DMS153 treated with DMSO at 0.1 percent for 48 hours (cell line): Measurements from ENCODE around the gene SLC39A5.
"Not testable (repeated sequence)": the region's sequence is repeated elsewhere in the genome, so short reads cannot be mapped to it uniquely, and the experiment has no call there.

Source experiments
- DNase-seq: peaks from one replicate; lab custom pipeline; 2025; ENCODE audit not compliant: unreplicated experiment; lab: John Stamatoyannopoulos, UW

The SLC39A5 gene

DNA sequence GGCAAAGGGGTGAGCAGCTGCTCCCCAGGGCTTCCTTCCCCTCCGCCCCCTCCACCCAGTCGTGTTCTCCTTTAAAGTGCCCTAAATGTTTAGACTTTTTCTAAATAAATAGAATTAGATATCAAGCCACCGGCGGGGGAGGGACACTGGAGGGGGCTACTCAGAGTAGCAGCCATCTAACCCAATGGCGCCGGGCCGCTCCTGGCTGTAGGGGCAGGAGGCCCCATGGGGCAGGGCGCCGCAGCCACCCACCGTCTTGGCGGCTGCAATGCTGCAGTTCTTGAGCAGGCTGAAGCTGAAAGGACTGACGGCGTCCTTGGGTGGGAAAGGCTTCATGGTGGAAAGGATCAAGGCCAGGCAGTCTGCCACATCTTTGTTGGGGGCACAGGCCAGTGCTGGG is 13.1 kb downstream of the SLC39A5 start:
- no peak for DNase-seq

DNA sequence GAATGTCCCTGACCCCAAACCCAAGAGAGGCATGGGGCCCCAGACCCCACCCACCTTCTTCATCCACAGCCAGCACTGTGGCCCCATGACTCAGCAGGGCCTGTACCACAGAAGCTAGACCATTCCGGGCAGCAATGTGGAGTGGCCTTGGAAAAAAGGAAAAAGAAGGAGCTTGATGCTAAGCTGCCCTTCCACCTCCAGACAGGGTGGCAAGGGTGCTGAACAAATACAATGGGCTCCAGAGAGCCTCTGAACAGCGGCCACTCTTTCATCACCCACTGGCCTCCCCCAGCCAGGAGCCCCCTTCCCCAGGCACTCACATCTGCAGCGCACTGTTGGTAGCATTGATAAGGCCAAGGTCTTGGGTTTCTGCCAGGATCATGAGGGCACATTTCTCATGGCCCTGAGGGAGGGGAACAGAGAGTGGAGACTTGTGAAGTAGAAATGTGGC is 13.9 kb downstream of the SLC39A5 start:
- DNase-seq: no peak

DNA sequence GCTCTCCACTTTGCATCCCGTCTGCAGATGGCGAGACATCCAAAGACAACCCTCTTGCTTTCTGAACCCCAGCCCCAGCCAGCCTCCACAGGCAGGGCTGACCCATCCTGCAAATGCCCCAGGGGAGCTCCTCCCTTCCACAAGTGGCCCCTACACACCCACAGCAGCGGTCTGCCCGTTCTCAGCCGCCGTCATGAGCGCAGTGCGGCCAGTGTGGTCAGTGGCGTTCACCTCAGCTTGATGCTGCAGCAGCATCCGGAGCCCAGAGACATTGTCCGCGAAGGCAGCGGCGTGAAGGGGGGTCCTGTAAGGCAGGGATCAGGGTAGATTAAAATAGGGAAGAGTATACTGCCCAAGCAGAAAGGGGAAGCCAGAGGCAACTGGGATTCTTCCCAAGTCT is 14.6 kb downstream of the SLC39A5 start:
- no peak for DNase-seq

DNA sequence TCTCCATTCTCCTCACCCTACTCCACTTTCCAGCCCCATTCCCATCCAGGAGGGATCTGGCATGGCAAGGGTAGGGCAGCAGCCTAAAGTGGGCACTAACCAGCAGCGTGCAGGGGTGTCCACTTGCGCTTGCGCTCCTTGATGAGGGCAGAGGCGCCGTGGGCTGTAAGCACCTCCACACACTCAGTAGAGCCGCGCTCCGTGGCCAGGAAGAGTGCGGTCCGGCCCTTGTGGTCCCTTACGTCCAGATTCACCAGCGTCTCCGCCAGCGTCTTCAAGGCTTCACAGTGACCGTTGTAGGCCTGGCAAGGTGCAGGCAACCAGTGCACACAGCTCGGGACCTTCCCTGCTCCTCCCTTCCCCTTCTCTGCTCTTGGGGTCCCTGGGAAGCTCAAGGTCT is 18.1 kb downstream of the SLC39A5 start:
- DNase-seq: no peak

- no peak for DNase-seq
Measured at GRCh38 chr12:56248711-56249110, 18.9 kb downstream of the SLC39A5 start.

- DNase-seq: no peak
Measured at GRCh38 chr12:56252649-56253048, 22.8 kb downstream of the SLC39A5 start.

DNA sequence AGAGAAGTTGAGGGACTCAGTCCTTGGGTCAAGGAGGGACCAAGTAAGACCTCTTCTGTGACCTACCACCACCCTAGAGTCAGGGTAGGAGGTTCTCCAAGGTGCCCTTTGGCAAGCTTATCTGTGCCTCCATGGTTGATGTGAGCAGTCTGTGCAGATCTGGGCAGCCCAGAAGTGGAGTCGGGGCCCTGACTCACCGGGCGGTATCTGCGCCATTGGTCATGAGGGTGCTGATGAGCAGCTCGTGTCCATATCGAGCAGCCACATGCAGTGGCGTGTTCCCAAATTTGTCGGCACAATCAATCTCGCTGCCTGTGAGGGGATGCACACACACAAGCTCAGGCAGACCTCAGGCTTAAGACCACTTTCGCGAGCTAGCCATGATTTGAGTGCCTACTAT is 23.2 kb downstream of the SLC39A5 start:
- DNase-seq: no peak

DNA sequence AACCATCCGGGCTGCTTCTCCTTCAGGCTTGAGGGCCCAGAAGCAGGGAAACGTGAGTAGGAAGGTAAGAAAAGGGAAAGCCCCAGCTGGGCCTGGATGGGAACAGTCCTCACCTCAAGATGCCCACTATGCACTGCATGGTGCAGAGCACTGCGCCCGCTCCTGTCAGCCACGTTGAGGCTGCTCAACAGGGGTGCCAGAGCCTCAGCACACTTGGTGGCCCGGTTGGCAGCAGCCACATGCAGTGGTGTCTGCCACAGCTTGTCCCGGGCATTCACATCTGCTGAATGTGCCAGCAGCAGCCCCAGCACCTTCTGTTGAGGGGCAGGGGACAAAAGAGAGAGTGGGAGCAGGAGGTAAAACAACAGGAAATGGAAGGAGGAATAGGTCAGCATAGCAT is 25.8 kb downstream of the SLC39A5 start:
- DNase-seq: no peak

- DNase-seq: no peak
Measured at GRCh38 chr12:56256326-56256960, 26.6 kb downstream of the SLC39A5 start.

GRCh38 chr12:56257071-56257470 is 27.2 kb downstream of the SLC39A5 start:
- DNase-seq: no peak

DNA sequence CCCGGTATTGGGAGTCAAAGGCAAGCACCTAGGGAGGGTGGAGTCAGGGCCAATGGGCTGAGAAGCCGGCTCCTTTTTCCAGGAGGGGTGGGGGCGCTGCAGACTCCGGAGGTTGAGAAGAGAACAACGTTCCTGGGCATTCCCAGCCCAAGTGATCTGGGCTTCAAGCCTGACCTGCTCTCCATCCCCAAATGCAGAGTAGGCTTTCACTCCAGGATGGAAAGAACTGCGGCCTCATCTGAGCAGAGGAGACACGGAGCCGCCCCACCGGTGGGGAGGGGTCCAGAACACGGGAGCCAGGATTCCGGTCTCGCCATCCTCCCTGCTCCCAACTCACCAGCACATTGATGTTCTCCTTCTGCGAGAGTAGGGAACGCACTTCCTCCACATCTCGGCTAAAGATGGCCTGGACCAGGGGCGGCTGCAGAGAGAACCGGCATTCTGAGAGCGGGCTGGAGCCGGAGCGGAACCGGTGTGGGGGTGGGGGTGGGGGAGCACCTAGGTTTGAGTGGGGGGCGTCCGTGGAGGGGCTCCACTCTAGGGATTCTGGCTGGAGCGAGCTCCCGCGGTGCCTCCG is 27.7 kb downstream of the SLC39A5 start:
- no peak for DNase-seq

DNA sequence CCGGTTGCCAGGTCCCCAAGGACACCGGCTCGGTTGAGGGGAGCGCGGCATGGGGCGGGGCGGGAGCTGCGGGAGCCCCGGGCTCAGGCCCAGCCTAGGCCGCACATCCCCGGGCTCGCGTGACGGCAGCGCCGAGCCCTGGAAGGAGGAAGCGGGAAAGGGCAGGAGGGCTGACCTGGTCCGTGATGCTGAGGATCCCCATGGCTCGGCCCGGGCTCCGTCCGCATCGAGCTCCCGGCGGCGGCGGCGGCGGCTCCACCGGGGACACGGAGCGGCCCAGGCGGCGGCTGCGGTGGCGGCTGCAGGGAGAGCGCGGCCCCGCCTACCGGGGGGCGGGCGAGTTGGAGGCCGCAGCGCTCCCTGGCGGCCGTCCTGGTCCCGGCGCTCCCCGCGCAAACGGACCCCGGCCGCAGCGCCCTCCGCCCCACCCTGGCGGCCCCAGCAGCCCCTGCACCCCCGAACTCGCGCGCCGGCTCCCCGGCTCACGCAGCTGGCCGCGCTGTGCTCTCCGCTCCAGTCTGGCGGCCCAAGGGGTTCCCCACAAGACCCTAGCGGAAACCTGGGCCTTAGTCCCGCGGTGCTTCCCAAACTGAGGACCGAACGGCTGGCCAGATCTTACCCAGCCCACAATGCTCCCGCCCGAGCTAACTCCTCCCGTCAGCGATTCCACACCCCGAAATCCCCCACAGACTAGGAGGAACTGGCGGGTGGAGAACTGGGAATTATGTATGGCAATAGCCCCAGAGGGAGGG is 28.4 kb downstream of the SLC39A5 start, which contains the start of gene ANKRD52:
ANKRD52 (minus strand) TSS at position 317 of the 752 bp plus-strand sequence; CDS start at position 202, 115 bp downstream.
- DNase-seq: peak; percentile 69

DNA sequence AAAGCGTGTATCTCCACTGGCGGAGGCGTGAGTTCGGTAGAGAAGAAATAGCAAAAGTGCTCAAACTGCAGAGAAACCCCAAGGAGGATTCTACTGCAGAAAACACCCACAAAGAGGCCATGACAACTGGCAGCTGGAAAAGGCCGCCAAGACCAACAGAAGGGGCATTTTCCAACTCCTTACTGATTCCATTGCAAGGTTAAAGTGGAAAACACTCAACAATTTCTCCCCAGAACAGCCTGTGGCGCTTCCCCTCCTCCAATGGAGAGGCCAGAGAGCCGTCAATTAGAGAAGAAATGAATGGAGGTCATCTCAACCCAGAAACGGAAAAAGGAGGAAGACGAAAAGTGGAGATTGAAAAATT is 29.0 kb downstream of the SLC39A5 start:
- DNase-seq: no peak

DNA sequence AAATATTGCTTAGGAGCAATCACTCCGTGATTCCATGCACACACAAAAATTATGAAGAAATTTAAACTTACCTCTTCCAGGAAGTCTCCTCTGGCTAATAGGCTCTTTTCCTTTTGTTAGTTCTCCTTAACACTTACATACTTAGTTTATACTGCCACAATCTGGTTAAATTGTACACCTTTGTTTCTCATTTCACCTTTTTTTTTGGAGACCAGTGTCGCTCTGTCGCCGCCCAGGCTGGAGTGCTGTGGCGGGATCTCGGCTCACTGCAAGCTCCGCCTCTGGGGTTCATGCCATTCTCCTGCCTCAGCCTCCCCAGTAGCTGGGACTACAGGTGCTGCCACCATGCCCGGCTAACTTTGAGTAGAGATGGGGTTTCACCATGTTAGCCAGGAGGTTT is 30.5 kb downstream of the SLC39A5 start:
- no peak for DNase-seq

DNA sequence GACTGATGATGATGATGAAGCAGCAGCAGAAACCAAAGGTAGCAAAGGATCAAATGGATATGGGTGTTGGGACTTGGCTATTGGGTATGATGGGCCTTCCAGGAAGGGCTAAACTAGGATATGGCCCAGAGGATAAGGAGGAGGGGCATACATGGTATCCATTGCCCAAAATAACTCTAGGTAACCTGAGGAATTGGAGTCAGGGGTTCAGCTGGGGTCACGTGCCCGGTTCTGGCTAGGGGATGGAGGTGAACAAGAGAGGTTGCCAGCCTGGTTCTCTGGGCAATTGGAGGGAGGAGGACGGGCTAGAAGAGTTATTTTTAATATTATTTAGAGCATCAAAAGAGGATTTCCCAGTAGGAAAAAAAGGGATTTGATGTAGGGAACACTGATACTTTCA is 31.1 kb downstream of the SLC39A5 start:
- DNase-seq: no peak

- DNase-seq: no peak
Measured at GRCh38 chr12:56261503-56262232, 31.8 kb downstream of the SLC39A5 start.

DNA sequence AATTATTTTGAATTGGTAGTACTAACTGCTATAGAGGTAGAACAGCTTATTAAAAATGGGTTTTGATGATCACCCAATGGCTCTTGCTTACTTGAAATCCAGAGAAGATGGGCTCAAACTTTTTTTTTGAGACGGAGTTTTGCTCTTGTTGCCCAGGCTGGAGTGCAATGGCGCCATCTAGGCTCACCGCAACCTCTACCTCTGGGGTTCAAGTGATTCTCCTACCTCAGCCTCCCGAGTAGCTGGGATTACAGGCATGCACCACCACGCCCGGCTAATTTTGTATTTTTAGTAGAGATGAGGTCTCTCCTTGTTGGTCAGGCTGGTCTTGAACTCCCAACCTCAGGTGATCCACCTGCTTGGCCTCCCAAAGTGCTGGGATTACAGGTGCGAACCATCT is 33.1 kb downstream of the SLC39A5 start:
- not testable (repeated sequence) for DNase-seq

- DNase-seq: not testable (repeated sequence)
Measured at GRCh38 chr12:56266068-56266692, 36.3 kb downstream of the SLC39A5 start.

- peak; percentile 74 for DNase-seq
Measured at GRCh38 chr12:56266693-56267442, 37.0 kb downstream of the SLC39A5 start, which contains the start of gene COQ10A. Gene COQ10A (plus strand): TSS chr12:56266942. CDS start chr12:56267119, 177 bp downstream.

DNA sequence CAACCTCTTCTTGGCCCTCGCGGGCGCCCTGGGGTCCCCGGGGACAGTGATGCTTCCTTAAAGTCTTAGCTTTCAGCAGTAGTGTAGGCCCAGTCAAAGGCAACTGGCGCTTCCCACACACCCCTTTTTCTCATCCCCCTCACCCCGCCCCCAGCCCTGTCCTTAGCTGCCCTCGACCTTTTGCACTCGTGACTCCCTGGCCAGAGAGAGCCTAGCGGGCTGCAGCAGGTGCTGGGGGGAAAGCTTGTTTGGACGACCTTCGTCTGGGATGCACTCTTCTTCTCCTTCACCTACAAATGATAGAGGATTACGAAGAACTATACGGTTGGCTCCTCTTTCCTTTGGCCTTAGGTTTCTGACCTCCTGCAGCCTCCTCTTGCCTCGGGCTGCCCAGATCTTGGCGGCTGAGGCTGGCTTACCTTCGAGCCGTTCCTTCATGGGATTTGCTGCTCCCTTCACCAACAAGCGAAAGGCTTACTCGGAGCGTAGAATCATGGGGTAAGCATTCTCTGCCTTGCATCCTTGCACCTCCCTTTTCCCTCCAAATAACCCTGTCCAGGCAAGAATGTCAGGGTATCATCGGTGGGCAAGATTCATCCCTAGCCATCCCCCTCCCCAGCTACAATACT is 37.7 kb downstream of the SLC39A5 start:
- DNase-seq: no peak
